Brain microvascular endothelial cell (primary cell): ENCODE measurements around the gene CXCL16.

Experiments used
- DNase-seq: peaks from one replicate; pipeline ENCODE4 v3.0.0-alpha.2; 2020
- H3K27ac ChIP-seq: fragments of 250-450 bp; sonication (Bioruptor Pico); 2 replicates; pipeline ENCODE4 v1.5.1; 2020; ENCODE audit warnings: mild to moderate bottlenecking, moderate library complexity
- H3K27me3 ChIP-seq: fragments of 250-450 bp; sonication (Bioruptor Pico); replicated peaks from 2 replicates; pipeline ENCODE4 v1.5.1; 2020; ENCODE audit warnings: mild to moderate bottlenecking
- H3K36me3 ChIP-seq: fragments of 250-450 bp; sonication (Bioruptor Pico); replicated peaks from 2 replicates; pipeline ENCODE4 v1.5.1; 2020; ENCODE audit warnings: mild to moderate bottlenecking
- H3K4me3 ChIP-seq: 2 replicates; pipeline ENCODE4 v1.5.1; 2011; ENCODE audit warnings: low read depth, mild to moderate bottlenecking, control low read depth, low read length, moderate library complexity
- CTCF ChIP-seq: IDR thresholded peaks from 2 replicates; pipeline ENCODE4 v1.5.1; 2011; ENCODE audit warnings: low read depth, mild to moderate bottlenecking, moderate library complexity, low read length, control low read depth, inconsistent platforms; ENCODE audit errors: missing control alignments
- in situ Hi-C: cut with HindIII; loops from 2 replicates; pipeline ENCODE4 v1.10.0; 2017; ENCODE audit warnings: low sequenced_read_pairs, low pct_ligation_motif_present

Gene CXCL16

GRCh38 chr17:4711661-4712181, 28.0 kb downstream of the CXCL16 start:
- in situ Hi-C loops = no loop called here
- H3K27ac ChIP-seq = no peak overlapping the region
- no peaks in the 10 kb centered on the region for H3K36me3 ChIP-seq
- no peak for TF ChIP-seq CTCF
- no peak overlapping the region for H3K4me3 ChIP-seq
- DNase-seq = no peak
- no peaks in the 10 kb centered on the region for H3K27me3 ChIP-seq

DNA sequence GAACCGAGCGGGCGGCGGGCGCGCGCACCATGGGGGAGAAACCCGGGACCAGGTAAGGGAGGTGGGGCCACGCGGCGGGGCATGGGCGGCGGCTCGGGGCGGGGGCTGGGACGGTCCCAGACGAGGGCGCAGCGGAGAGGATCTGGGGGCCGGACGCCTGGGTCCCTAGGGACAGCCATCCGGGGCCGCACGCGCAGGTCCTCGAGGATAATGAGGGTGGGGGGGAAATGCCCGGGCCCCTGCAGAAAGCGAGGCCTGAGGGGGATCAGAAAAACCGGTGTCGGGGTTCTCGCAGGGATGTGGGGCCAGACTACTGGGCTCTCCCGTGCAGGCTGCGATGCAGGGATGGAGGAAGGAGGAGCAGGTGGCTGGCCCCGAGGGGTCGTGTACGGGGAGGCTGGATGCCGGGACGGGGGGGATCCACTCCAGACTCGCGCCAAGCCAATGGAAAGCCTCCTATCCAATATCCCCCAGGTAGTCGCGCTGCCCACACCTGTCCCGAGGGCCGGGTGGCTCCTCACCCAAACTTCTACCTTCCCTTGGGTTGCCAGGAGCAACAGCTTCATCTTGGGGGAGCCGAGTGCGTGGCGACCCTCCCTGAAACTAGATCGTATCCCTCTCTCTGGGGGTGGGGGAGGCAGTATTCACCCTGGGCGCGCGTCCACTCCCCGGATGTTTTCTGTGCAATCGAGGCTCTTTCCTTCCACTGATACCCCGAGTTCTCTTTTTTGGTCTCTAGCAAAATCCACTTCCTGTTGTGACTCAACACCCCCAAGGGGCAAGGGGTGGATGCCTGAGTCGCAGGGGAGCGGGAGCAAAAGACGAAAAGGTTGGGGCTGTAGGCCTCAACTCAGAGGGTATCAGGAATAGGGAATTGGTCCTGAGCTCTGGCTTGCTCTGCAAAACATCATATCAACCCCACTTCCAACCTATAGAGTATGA, 28.8 kb downstream of the CXCL16 start:
- TF ChIP-seq CTCF = no peak
- DNase-seq = no peak
- in situ Hi-C loops = no loop called here
- H3K4me3 ChIP-seq = peak overlapping the region; percentile 58
- H3K27ac ChIP-seq = peak overlapping the region; percentile 3
- H3K36me3 ChIP-seq = no peaks in the 10 kb centered on the region
- H3K27me3 ChIP-seq = no peaks in the 10 kb centered on the region

DNA sequence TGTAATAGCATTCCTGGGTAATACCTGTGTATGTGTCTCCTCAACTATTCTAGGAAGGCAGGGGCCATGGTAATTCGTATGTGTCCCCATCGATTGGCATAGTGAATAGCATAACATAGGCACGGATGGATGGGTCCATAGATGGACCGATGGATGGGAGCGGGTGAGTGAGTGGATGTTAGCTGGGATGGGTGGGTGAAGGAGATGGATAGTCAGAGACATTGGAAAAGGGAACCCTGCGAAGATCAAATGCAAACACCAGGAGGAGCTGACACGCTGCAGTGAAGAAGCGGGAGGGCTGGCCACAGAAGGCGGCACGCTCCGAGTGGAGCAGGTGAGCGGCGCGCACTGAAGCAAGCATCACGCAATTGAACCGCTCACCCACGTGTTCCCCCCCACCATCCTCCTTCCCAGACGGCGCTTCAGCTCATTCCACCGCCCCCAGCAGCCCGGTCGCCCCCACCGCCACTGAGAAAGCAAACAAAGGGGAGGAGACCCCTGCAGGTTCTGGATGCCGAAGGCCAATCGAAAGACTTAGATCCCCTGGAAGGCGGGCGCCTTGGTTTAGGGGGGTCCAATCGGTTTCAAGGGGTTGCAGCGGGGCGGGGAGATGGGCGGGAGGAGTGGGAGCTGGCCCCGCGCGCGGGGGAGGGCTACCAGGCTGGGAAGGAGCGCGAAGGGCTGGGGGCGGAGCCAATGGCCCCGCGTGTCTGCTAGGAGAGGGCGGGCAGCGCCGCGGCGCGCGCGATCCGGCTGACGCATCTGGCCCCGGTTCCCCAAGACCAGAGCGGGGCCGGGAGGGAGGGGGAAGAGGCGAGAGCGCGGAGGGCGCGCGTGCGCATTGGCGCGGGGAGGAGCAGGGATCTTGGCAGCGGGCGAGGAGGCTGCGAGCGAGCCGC, 29.7 kb downstream of the CXCL16 start, which contains the start of gene ARRB2:
ARRB2 (plus strand) TSS at position 839 of the 899 bp plus-strand sequence. CDS start 90 bp downstream, outside the sequence.
- Histone ChIP-seq H3K27ac (peak within 1 kb of the TSS; percentile 3), H3K36me3 (no peaks in the 10 kb centered on the region), H3K4me3 (peak within 1 kb of the TSS; percentile 58), H3K27me3 (no peaks in the 10 kb centered on the region)
- DNase-seq = peak; percentile 97
- in situ Hi-C loops = no loop called here
- TF ChIP-seq CTCF = peak; percentile 78

DNA sequence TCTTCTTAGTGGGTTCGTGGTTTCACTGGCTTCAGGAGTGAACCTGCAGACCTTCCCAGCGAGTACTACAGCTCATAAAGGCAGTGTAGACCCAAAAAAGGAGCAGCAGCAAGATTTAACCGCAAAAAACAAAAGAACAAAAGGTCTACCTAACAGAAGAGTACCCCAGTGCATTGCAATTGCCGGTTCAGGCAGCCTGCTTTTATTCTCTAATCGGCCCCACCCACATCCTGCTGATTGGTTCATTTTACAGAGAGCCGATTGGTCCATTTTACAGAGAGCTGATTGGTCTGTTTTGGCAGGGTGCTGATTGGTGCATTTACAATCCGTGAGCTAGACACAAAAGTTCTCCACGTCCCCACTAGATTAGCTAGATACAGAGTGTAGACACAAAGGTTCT, 31.3 kb downstream of the CXCL16 start:
- in situ Hi-C loops = no loop called here
- TF ChIP-seq CTCF = no peak
- Histone ChIP-seq H3K27ac (no peak overlapping the region), H3K4me3 (no peak overlapping the region), H3K27me3 (no peaks in the 10 kb centered on the region), H3K36me3 (no peaks in the 10 kb centered on the region)
- DNase-seq = no peak

GRCh38 chr17:4706121-4706520, 33.6 kb downstream of the CXCL16 start:
- no peak for TF ChIP-seq CTCF
- H3K36me3 ChIP-seq = no peaks in the 10 kb centered on the region
- H3K4me3 ChIP-seq = no peak overlapping the region
- in situ Hi-C loops = no loop called here
- H3K27ac ChIP-seq = no peak overlapping the region
- no peaks in the 10 kb centered on the region for H3K27me3 ChIP-seq
- peak; percentile 28 for DNase-seq
